ENCODE data around the gene FRMPD3.

The FRMPD3 gene

GRCh38 chrX:107482046-107482445 lies 32.6 kb downstream of the FRMPD3 start:
- DNase-seq = no peak

- DNase-seq = no peak
Measured at GRCh38 chrX:107484002-107484726, 34.7 kb downstream of the FRMPD3 start.

- no peak for DNase-seq
Measured at GRCh38 chrX:107485013-107485412, 35.6 kb downstream of the FRMPD3 start.

- no peak for DNase-seq
Measured at GRCh38 chrX:107493141-107493540, 43.7 kb downstream of the FRMPD3 start.

GRCh38 chrX:107496786-107497185 lies 47.3 kb downstream of the FRMPD3 start:
- DNase-seq = no peak
